Measurements from ENCODE around the gene VPS16.
A peak's percentile ranks its signal among the peaks of the same experiment; 100 is the strongest.

Gene VPS16

DNA sequence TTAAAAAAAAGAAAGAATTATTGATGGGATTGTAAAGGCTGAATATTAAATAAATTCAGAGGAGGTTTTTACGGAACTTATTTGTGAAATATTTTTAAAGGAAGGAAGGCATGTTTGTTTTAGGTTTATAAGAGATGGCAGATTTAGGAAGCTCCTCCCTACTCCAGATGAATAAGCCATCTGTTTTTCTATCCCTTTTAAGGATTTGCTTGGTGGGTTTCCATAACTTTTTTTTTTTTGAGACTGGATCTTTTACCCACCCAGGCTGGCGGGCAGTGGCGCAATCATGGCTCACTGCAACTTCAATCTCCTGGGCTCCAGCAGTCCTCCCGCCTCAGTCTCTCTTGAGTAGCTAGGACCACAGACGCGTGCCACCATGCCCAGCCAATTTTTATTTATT is 63.1 kb downstream of the VPS16 start:
- DNase-seq: no peak

DNA sequence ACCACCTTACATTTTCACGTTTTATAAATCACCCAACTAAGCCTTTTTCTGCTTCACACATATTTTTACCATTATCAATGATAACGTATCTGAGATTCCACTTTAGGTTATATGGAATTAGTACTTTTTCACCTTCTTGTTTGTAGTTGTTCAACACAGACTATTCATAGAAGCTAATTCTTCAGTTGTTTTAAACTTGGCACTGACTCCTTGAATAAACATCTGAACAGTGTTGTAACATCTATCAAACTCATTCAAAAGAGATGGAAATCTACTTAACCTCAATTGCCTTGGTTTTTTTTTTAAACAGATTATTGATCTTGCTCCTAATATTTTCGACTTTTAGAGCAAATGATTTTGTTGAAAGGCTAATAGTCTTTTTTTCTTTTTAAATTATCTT is 67.0 kb downstream of the VPS16 start:
- no peak for DNase-seq

GRCh38 chr20:2909953-2910352 is 69.4 kb downstream of the VPS16 start:
- no peak for DNase-seq

GRCh38 chr20:2911200-2911599 is 70.7 kb downstream of the VPS16 start:
- no peak for DNase-seq

- peak; percentile 5 for DNase-seq
Observed at GRCh38 chr20:2914160-2914559, 73.6 kb downstream of the VPS16 start.

Data from GDM1 (cell line).